ENCODE results near the gene DOCK4.

DNA sequence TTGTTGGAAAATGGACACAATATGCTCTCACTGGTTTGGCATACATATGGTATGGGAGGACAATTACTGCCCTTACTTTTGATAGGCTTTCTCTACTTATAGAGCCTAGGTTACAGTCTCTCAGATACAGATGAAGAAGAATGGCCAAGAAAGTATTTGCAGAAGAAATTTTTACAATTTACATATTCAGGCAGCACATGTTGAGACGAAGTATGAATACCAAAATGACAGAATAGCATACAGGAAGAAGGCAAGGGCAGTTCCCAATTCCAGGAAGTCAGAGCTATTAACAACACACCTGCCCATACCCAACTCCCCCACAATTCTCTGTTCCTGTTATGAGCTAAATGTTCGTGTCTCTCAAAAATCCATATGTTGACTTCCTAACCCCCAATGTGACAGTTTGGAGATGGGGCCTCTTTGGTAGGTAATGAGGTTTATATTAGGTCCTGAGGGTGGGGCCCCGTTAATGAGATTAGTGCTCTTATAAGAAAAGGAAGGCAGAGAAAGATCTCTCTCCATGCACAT, 67.8 kb downstream of the DOCK4 start:
- TF ChIP-seq, protein P1, sequence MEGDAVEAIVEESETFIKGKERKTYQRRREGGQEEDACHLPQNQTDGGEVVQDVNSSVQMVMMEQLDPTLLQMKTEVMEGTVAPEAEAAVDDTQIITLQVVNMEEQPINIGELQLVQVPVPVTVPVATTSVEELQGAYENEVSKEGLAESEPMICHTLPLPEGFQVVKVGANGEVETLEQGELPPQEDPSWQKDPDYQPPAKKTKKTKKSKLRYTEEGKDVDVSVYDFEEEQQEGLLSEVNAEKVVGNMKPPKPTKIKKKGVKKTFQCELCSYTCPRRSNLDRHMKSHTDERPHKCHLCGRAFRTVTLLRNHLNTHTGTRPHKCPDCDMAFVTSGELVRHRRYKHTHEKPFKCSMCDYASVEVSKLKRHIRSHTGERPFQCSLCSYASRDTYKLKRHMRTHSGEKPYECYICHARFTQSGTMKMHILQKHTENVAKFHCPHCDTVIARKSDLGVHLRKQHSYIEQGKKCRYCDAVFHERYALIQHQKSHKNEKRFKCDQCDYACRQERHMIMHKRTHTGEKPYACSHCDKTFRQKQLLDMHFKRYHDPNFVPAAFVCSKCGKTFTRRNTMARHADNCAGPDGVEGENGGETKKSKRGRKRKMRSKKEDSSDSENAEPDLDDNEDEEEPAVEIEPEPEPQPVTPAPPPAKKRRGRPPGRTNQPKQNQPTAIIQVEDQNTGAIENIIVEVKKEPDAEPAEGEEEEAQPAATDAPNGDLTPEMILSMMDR (IDR thresholded peaks at IDR 0.05): no peak
- TF ChIP-seq POLR2AphosphoS5 (IDR thresholded peaks at IDR 0.05) (no peak), POLR2A (IDR thresholded peaks at IDR 0.05) (no peak)
